K562 (cell line): ENCODE measurements around the gene RTN4. TPM values are rescaled to one million over a fixed set of nuclear protein-coding genes. Genes with fewer than 3 reads are reported as not detected.

ENCODE experiments used
- BCOR ChIP-seq: fragments of 450-650 bp; IDR thresholded peaks from 2 replicates; pipeline ENCODE4 v1.6.1; 2016
- BRD9 ChIP-seq: fragments of 450-650 bp; IDR thresholded peaks from 2 replicates; pipeline ENCODE4 v1.6.1; 2018; ENCODE audit warnings: low read depth; ENCODE audit not compliant: partially characterized antibody
- CBX5 ChIP-seq: IDR thresholded peaks from 2 replicates; pipeline ENCODE4 v1.6.1; 2014; ENCODE audit warnings: low read depth, borderline replicate concordance
- GTF2F1 ChIP-seq: IDR thresholded peaks from 2 replicates; pipeline ENCODE4 v1.6.1; 2011; ENCODE audit warnings: low read depth, low read length, improper control_type of control experiment
- HDAC1 ChIP-seq, 2 experiments: fragments of 450-650 bp; IDR thresholded peaks; 2 replicates each; pipeline ENCODE4 v1.6.1; 2016 to 2017; ENCODE audit warnings: inconsistent platforms in 1 of 2, mild to moderate bottlenecking in 1 of 2, moderate library complexity in 1 of 2
- HEY1 ChIP-seq: fragments of 250-450 bp; sonication (Bioruptor Pico); IDR thresholded peaks from 2 replicates; pipeline ENCODE4 v1.5.0; 2020; ENCODE audit warnings: mild to moderate bottlenecking, moderate library complexity, borderline replicate concordance
- HNRNPK ChIP-seq: fragments of 200-400 bp; formaldehyde crosslinking; IDR thresholded peaks from one replicate; pipeline ENCODE4 v1.6.1; 2018; ENCODE audit warnings: mild to moderate bottlenecking, low read depth, low read length; ENCODE audit not compliant: poor library complexity, severe bottlenecking
- IRF2 ChIP-seq: sonication (generic); formaldehyde crosslinking; IDR thresholded peaks from 2 replicates; pipeline ENCODE4 v1.8.1; 2022; ENCODE audit warnings: mild to moderate bottlenecking, missing genetic modification reagents
- NELFE ChIP-seq: IDR thresholded peaks from 2 replicates; pipeline ENCODE4 v1.6.1; 2011; ENCODE audit warnings: mild to moderate bottlenecking; ENCODE audit not compliant: insufficient read depth, insufficient read length
- NFATC3 ChIP-seq: fragments of 450-650 bp; IDR thresholded peaks from 2 replicates; pipeline ENCODE4 v1.6.1; 2017; ENCODE audit warnings: mild to moderate bottlenecking
- NR0B1 ChIP-seq: fragments of 450-650 bp; IDR thresholded peaks from one replicate; pipeline ENCODE4 v1.6.1; 2018; ENCODE audit warnings: mild to moderate bottlenecking, moderate library complexity; ENCODE audit not compliant: partially characterized antibody
- NR2F6 ChIP-seq: fragments of 450-650 bp; formaldehyde crosslinking; IDR thresholded peaks from 2 replicates; pipeline ENCODE4 v1.4.0; 2020; ENCODE audit warnings: mild to moderate bottlenecking
- PHB ChIP-seq: fragments of 250-450 bp; sonication (Bioruptor Pico); IDR thresholded peaks from 2 replicates; pipeline ENCODE4 v1.5.0; 2021
- POLR2AphosphoS2 ChIP-seq: IDR thresholded peaks from 2 replicates; pipeline ENCODE4 v1.6.1; 2012; ENCODE audit warnings: low read length, improper control_type of control experiment
- PREB ChIP-seq: sonication (generic); formaldehyde crosslinking; IDR thresholded peaks from 2 replicates; pipeline ENCODE4 v1.8.1; 2023; ENCODE audit warnings: mild to moderate bottlenecking, missing genetic modification reagents
- SMARCE1 ChIP-seq: fragments of 450-650 bp; IDR thresholded peaks from 2 replicates; pipeline ENCODE4 v1.7.1; 2016; ENCODE audit warnings: mild to moderate bottlenecking
- STAT5A ChIP-seq: IDR thresholded peaks from 2 replicates; pipeline ENCODE4 v1.6.1; 2012; ENCODE audit warnings: low read length, inconsistent platforms, borderline replicate concordance
- ZBTB12 ChIP-seq: fragments of 250-450 bp; sonication (Bioruptor Pico); IDR thresholded peaks from 2 replicates; pipeline ENCODE4 v1.4.0; 2020
- ZKSCAN8 ChIP-seq: fragments of 200-800 bp; sonication (Bioruptor generic); IDR thresholded peaks from 2 replicates; pipeline ENCODE4 v1.6.1; 2016; ENCODE audit warnings: missing genetic modification characterization, missing compliant biosample characterization
- ZNF589 ChIP-seq: fragments of 200-800 bp; sonication (Bioruptor generic); IDR thresholded peaks from 2 replicates; pipeline ENCODE4 v1.6.1; 2016; ENCODE audit warnings: low read depth, missing genetic modification characterization, missing compliant biosample characterization
- polyA plus RNA-seq, 8 experiments: library from polyadenylated mRNA; depleted of rRNA in 4 of 8; stranded (reverse) in 5 of 8; unstranded in 3 of 8; fragments of >200 nt; fragmentation: Nextera tagmentation in 2 of 8; fragmentation: Illumina TruSeq in 1 of 8; extraction: Ambion mirVana in 2 of 8; extraction: Trizol in 1 of 8; gene quantifications; 2 replicates each; pipeline versions ENCODE4 v1.2.1 to v1.2.3, GENCODE V29; 2011 to 2014; ENCODE audit warnings: inconsistent platforms in 1 of 8, missing spikeins in 1 of 8
- total RNA-seq, 7 experiments: library from RNA; depleted of rRNA in 6 of 7; stranded (reverse); fragments of >200 nt in 6 of 7; fragmentation: Illumina TruSeq in 2 of 7; extraction: Trizol in 2 of 7; gene quantifications; 2 replicates each; pipeline versions ENCODE4 v1.2.1 to v1.2.3, GENCODE V29; 2011 to 2021; ENCODE audit warnings: low replicate concordance in 1 of 7
- TF ChIP-seq, protein P1 (sequence below), 3 experiments: IDR thresholded peaks in 2 of 3; conservative IDR thresholded peaks in 1 of 3; 2 replicates each; pipeline ENCODE4 v1.5.1; 2011 to 2012; ENCODE audit warnings: low read length in 3 of 3, mild to moderate bottlenecking in 3 of 3, control low read depth in 2 of 3, improper control_type of control experiment in 1 of 3, inconsistent platforms in 1 of 3, low read depth in 1 of 3, mixed read lengths in 1 of 3, moderate library complexity in 1 of 3; ENCODE audit not compliant: insufficient read depth in 2 of 3
- TF ChIP-seq, protein P2 (sequence below): fragments of 250-450 bp; sonication (Bioruptor Pico); IDR thresholded peaks from 2 replicates; pipeline ENCODE4 v1.4.0; 2020; ENCODE audit warnings: borderline replicate concordance

The RTN4 gene
- total and polyA plus RNA-seq, 9 of the 15 experiments (the other 6 are each of a cell fraction or from before 2014, with no cell fraction given): 73.0 to 248 (median 116) TPM

DNA sequence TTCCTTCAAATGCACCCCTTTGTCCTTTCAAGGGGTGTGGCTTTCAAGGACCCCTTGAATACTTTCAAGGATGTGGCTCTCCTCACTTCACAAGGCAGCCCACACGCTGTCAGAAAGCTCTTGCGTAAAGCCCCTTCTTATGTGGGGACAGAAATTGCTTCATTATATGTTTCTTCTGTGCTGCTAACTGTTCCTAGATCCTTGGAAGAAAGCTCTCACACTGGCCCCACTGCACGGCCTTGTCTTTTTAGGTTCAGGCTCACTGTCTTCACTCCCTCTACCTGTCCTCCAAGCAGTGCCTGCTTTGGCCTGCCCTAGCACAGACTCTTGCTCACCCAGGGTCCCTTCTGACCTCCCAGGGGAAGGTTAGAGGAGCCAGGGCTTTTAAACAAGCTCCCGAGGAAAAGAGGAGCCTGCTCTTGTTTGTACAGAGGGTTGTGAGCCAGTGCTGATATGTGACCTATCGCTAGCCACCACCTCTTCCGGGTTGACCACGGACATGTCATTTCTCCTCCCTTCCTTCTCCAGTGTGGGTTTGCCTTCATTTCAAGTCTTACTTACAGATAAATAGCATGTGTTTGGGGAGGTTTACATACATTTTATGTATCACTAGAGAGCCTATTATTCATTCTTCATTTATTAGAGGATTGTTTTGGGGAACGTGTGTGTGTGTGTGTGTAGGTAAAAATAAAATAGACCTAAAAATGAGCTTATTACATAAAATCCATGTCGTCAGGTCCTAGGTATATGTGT lies 94.7 kb downstream of the RTN4 start (continued):
- TF ChIP-seq IRF2 (no peak), HNRNPK (no peak), GTF2F1 (0 out of 2 replicates have a peak, but pooled peaks have one; percentile 59), NELFE (no peak), BCOR (no peak), ZKSCAN8 (CRISPR knock-in tag) (peak; percentile 47; the same call in 1 of the 2 replicates), POLR2AphosphoS2 (no peak), NR0B1 (no peak), PREB (CRISPR knock-in tag) (no peak), HDAC1 (IDR thresholded peaks at IDR 0.05) (no peak), NR2F6 (CRISPR knock-in tag) (no peak), ZBTB12 (peak; percentile 36; the same call in 1 of the 2 replicates), HEY1 (CRISPR knock-in tag) (no peak; the same call in 1 of the 2 replicates), SMARCE1 (no peak; the same call in 1 of the 2 replicates), CBX5 (no peak), PHB (CRISPR knock-in tag) (no peak), NFATC3 (0 out of 2 replicates have a peak, but pooled peaks have one; percentile 19), BRD9 (no peak), ZNF589 (CRISPR knock-in tag) (no peak), STAT5A (0 out of 2 replicates have a peak, but pooled peaks have one; percentile 13)
- TF ChIP-seq, protein P1, sequence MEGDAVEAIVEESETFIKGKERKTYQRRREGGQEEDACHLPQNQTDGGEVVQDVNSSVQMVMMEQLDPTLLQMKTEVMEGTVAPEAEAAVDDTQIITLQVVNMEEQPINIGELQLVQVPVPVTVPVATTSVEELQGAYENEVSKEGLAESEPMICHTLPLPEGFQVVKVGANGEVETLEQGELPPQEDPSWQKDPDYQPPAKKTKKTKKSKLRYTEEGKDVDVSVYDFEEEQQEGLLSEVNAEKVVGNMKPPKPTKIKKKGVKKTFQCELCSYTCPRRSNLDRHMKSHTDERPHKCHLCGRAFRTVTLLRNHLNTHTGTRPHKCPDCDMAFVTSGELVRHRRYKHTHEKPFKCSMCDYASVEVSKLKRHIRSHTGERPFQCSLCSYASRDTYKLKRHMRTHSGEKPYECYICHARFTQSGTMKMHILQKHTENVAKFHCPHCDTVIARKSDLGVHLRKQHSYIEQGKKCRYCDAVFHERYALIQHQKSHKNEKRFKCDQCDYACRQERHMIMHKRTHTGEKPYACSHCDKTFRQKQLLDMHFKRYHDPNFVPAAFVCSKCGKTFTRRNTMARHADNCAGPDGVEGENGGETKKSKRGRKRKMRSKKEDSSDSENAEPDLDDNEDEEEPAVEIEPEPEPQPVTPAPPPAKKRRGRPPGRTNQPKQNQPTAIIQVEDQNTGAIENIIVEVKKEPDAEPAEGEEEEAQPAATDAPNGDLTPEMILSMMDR (IDR thresholded peaks at IDR 0.05 in 2 of 3, conservative IDR thresholded peaks at IDR 0.05 in 1 of 3; ENCODE audit: insufficient read depth in 2 of 3, low read depth in 1 of 3, low read length in 3 of 3): no peak
- TF ChIP-seq, protein P2, sequence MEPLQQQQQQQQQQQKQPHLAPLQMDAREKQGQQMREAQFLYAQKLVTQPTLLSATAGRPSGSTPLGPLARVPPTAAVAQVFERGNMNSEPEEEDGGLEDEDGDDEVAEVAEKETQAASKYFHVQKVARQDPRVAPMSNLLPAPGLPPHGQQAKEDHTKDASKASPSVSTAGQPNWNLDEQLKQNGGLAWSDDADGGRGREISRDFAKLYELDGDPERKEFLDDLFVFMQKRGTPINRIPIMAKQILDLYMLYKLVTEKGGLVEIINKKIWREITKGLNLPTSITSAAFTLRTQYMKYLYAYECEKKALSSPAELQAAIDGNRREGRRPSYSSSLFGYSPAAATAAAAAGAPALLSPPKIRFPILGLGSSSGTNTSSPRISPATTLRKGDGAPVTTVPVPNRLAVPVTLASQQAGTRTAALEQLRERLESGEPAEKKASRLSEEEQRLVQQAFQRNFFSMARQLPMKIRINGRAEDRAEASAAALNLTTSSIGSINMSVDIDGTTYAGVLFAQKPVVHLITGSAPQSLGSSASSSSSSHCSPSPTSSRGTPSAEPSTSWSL (CRISPR knock-in tag): no peak
